NT2/D1 (cell line): ENCODE results near the gene MOB3B.

Experiments
- SUZ12 ChIP-seq: IDR thresholded peaks from 2 replicates; pipeline ENCODE4 v1.6.1; 2011; ENCODE audit not compliant: insufficient read length, insufficient read depth; ENCODE audit errors: extremely low read depth
- YY1 ChIP-seq: IDR thresholded peaks from 2 replicates; pipeline ENCODE4 v1.6.1; 2011; ENCODE audit not compliant: insufficient read length, insufficient read depth
- ZNF274 ChIP-seq: IDR thresholded peaks from 2 replicates; pipeline ENCODE4 v1.6.1; 2011; ENCODE audit warnings: mild to moderate bottlenecking, low read depth, low read length

DNA sequence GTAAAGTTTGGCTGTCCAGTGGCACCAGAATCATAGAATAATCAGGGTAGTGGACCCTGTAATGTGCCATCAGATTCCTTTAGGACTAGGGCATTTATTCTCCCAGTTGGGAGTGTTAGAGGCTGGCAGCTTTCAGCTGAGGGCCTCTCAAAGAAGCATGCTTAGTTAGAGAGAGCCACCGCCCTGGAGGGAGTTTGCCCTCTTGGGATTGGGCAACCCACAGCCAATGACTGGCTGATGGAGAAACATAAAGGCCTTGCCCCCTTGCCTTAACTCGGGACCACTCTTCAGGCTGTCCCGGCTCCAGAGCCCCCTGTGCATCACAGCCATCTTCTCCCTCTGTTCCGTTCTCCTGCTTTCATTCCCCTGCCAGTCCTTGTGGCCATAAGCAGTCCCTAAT, 26.0 kb downstream of the MOB3B start:
- TF ChIP-seq ZNF274 (no peak), SUZ12 (no peak), YY1 (no peak)
